ENCODE data around the gene CDKN2B-AS1. TPM values are rescaled to one million over a fixed set of nuclear protein-coding genes. Genes with fewer than 3 reads are reported as not detected.

Gene CDKN2B-AS1
- total RNA-seq, 1 donor from 2014 or later: 0.36 TPM

- no peaks in the 10 kb centered on the region for H3K36me3 Mint-ChIP-seq (ENCODE audit: low read depth, unreplicated experiment)
- H3K4me1 Mint-ChIP-seq (ENCODE audit: unreplicated experiment): peaks cover 9% of the 10 kb centered on the region
- H3K9me3 Mint-ChIP-seq (ENCODE audit: unreplicated experiment): no peaks in the 10 kb centered on the region
- no peak for TF ChIP-seq CTCF (IDR thresholded peaks at IDR 0.05; ENCODE audit: unreplicated experiment)
- H3K4me3 Mint-ChIP-seq (ENCODE audit: unreplicated experiment): no peak overlapping the region
- no peak overlapping the region for H3K27ac Mint-ChIP-seq (ENCODE audit: unreplicated experiment)
- DNase-seq (ENCODE audit: low spot score): no peak
- peaks cover 3% of the 10 kb centered on the region for H3K27me3 Mint-ChIP-seq (ENCODE audit: unreplicated experiment)
Observed at GRCh38 chr9:22114956-22115355, 120.4 kb downstream of the CDKN2B-AS1 start.

GRCh38 chr9:22116758-22117157, 122.2 kb downstream of the CDKN2B-AS1 start:
- Mint-ChIP-seq H3K36me3 (ENCODE audit: low read depth, unreplicated experiment) (no peaks in the 10 kb centered on the region), H3K27me3 (ENCODE audit: unreplicated experiment) (peaks cover 3% of the 10 kb centered on the region), H3K4me3 (ENCODE audit: unreplicated experiment) (no peak overlapping the region), H3K4me1 (ENCODE audit: unreplicated experiment) (peaks cover 9% of the 10 kb centered on the region), H3K27ac (ENCODE audit: unreplicated experiment) (no peak overlapping the region), H3K9me3 (ENCODE audit: unreplicated experiment) (peaks cover under 1% of the 10 kb centered on the region)
- TF ChIP-seq CTCF (IDR thresholded peaks at IDR 0.05; ENCODE audit: unreplicated experiment): no peak
- DNase-seq (ENCODE audit: low spot score): no peak

GRCh38 chr9:22117511-22118384, 123.2 kb downstream of the CDKN2B-AS1 start:
- Mint-ChIP-seq H3K27ac (ENCODE audit: unreplicated experiment) (no peak overlapping the region), H3K36me3 (ENCODE audit: low read depth, unreplicated experiment) (no peaks in the 10 kb centered on the region), H3K4me3 (ENCODE audit: unreplicated experiment) (no peak overlapping the region), H3K27me3 (ENCODE audit: unreplicated experiment) (peaks cover 3% of the 10 kb centered on the region), H3K9me3 (ENCODE audit: unreplicated experiment) (peaks cover 5% of the 10 kb centered on the region), H3K4me1 (ENCODE audit: unreplicated experiment) (peaks cover 9% of the 10 kb centered on the region)
- DNase-seq (ENCODE audit: low spot score): no peak
- TF ChIP-seq CTCF (IDR thresholded peaks at IDR 0.05; ENCODE audit: unreplicated experiment): no peak

- Mint-ChIP-seq H3K27ac (ENCODE audit: unreplicated experiment) (no peak overlapping the region), H3K36me3 (ENCODE audit: low read depth, unreplicated experiment) (no peaks in the 10 kb centered on the region)
Observed at GRCh38 chr9:22118810-22119521, 124.4 kb downstream of the CDKN2B-AS1 start.

More at GRCh38 chr9:22118810-22119521, 124.4 kb downstream of the CDKN2B-AS1 start:
- Mint-ChIP-seq H3K4me3 (ENCODE audit: unreplicated experiment) (no peak overlapping the region), H3K4me1 (ENCODE audit: unreplicated experiment) (peaks cover 9% of the 10 kb centered on the region), H3K9me3 (ENCODE audit: unreplicated experiment) (peaks cover 5% of the 10 kb centered on the region), H3K27me3 (ENCODE audit: unreplicated experiment) (peaks cover 3% of the 10 kb centered on the region)
- TF ChIP-seq CTCF (IDR thresholded peaks at IDR 0.05; ENCODE audit: unreplicated experiment): no peak
- DNase-seq (ENCODE audit: low spot score): no peak

All from endothelial cell (in vitro differentiated cells).